ENCODE data around the gene SNRPA1.

Gene SNRPA1

GRCh38 chr15:101294731-101295606 is at the start of gene SNRPA1:
TSS of gene SNRPA1 (minus strand) at chr15:101295248. CDS start at chr15:101295178, 70 bp downstream.
- peak; percentile 96 for DNase-seq (ENCODE audit: low read depth)

- DNase-seq (ENCODE audit: low read depth), result no peak
Measured at GRCh38 chr15:101342056-101342455, 47.0 kb upstream of the SNRPA1 start.

DNA sequence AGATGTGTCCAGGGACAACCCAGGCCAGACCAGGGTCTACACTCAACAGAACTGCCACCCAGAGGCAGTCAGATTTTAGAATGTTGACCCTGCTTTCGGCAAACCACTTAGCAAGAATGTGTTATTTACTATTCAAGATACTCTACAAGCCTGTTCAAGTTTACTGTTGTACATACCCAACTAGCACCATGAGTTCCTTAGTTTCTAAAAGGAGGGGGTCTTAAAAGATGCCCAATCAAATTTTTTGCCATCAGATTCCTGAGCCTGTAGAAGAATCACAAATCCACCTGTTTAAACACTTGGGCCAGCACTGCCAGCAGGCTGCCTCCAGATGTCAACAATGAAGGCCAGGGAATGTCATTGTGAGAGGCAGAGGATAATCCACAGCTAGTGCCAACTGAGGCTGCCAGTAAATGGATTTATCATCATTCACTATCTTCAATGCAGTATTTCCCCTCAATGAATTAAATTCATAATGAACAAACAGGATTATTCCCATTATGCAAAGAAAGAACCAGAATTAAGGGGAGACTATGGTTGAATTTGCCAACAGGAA is 43.5 kb upstream of the SNRPA1 start:
- no peak for DNase-seq (ENCODE audit: low read depth)

GRCh38 chr15:101337976-101338375 is 42.9 kb upstream of the SNRPA1 start:
- no peak for DNase-seq (ENCODE audit: low read depth)

GRCh38 chr15:101333907-101334789 is 39.1 kb upstream of the SNRPA1 start:
- DNase-seq (ENCODE audit: low read depth), result peak; percentile 30

- DNase-seq (ENCODE audit: low read depth), result no peak
Measured at GRCh38 chr15:101332061-101332467, 37.0 kb upstream of the SNRPA1 start.

GRCh38 chr15:101329867-101330380 is 34.9 kb upstream of the SNRPA1 start:
- DNase-seq (ENCODE audit: low read depth), result no peak

DNA sequence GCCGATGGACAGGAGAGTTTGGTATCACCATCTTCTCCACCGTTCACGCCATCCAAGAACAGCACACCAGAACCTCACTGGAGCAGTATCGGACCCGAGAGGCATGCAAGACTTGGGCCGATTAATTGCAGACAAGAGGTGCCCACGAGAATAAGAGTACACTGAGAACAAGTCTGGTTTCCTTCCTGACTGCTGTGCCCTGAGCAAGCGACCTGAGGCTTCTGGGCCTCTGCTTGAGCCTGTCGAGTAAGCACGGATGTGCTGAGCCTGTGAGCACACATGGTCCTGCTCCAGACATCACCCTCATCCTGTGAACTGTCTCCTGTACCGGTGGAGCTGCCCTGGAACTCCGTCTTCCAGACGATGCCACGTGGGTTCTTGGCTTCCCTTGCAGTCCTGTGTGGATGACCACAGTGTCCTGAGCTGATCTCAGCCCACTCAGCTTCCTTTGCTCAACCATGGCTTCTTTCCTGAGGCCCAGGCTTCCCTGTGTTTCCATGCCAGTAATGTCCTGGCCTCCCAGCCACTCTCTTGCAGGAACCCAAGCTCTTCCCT is 34.3 kb upstream of the SNRPA1 start:
- no peak for DNase-seq (ENCODE audit: low read depth)

DNA sequence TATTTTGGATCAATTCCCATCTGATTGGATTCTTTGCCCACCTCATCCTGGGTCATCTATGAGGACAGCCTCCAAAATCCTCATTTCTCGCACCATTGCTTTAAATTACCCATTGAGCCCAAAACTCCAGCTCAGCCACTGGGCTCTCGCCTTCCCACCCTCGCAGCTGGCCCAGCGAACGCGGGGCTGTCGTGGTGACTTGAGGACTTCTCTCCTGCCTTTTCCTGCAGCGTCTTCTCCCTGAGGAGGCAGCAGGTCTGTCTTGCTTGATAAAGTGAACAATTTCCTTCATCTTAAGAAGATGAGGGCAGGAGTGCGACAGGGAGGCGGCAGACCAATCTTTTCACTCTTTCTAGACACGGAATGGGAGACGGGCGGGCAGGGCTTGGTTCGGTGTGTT is 33.0 kb upstream of the SNRPA1 start:
- DNase-seq (ENCODE audit: low read depth), result no peak

DNA sequence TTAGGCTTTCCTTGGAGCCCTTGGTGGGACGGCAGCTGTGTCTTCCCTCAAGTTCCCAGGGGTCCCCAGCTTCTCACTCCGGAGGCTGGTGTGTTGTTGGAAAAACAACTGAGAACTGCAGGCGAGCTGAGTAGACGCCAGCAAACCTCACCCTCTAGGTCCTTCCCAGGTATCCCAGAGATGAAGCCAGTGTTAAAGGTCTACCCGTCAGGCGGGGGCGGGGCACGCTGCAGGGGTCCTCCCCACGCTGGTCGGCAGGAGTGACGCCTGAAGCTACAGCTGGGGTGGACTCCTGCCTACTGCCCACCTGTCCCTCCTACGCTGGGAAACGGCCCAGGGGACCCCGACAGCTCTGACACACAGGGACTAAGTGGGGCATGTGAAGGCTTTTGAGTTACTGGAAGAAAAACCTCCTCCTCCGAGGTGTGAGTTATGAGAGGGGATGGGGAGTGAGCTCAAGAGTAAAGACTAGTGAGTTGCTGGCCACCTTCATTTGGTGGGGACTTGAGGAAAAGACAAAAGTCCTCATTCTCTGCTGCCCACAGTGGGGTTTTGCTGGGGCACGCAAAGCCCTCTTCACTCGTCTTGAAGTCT is 32.2 kb upstream of the SNRPA1 start:
- no peak for DNase-seq (ENCODE audit: low read depth)

DNA sequence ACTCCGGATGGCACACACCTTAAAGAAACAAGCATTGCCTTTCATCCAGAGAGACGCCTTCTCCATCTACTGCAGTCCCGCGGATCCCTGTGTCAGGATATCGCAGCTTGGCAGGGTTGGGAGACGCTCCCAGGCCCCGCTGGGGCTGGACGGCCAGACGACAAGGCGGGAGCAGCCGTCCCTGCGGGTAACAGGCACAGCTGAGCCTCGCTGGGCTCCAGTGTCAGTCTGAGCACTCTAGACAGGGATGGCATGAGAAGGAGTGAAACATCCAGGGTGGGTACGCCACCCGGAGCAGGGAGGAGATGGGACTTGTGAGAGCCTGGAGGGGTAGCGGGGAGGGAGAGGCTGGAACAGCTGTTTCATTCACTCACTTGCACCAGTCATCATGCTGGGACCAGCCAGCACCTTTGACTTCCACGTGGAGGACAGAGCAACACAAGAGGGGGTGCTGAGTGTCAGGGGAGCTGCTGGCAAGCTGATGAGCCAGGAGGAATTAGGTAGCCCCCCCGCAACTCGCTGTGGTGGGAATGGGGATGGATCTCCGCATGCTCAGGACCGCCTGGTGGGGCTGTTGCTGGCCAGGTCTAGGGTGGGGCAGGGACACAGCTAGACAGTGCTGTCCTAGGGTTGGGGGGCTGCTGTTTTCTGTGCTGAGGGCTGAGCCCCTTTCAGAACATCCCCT is 31.6 kb upstream of the SNRPA1 start:
- DNase-seq (ENCODE audit: low read depth), result no peak

GRCh38 chr15:101326026-101326315 is 30.9 kb upstream of the SNRPA1 start:
- no peak for DNase-seq (ENCODE audit: low read depth)

GRCh38 chr15:101325263-101326025 is 30.4 kb upstream of the SNRPA1 start:
- no peak for DNase-seq (ENCODE audit: low read depth)

GRCh38 chr15:101324524-101325177 is 29.6 kb upstream of the SNRPA1 start:
- DNase-seq (ENCODE audit: low read depth), result no peak

- no peak for DNase-seq (ENCODE audit: low read depth)
Measured at GRCh38 chr15:101323793-101324523, 28.9 kb upstream of the SNRPA1 start.

- DNase-seq (ENCODE audit: low read depth), result no peak
Measured at GRCh38 chr15:101322854-101323477, 27.9 kb upstream of the SNRPA1 start.

GRCh38 chr15:101322016-101322695 is 27.1 kb upstream of the SNRPA1 start:
- no peak for DNase-seq (ENCODE audit: low read depth)

- DNase-seq (ENCODE audit: low read depth), result peak; percentile 37
Measured at GRCh38 chr15:101320501-101321052, 25.5 kb upstream of the SNRPA1 start.
